Stimulated activated CD8-positive, alpha-beta memory T cell treated with anti-CD3 and anti-CD28 coated beads, Interleukin-7, amount 100 ng/mL, for 24 hours (primary cell): ENCODE results near the gene TTC3.
"Not testable (repeated sequence)": the region's sequence is repeated elsewhere in the genome, so short reads cannot be mapped to it uniquely, and the experiment has no call there.

Source experiments
- DNase-seq: peaks from one replicate; pipeline ENCODE4 v3.0.0-alpha.2; 2020; ENCODE audit warnings: low read depth

Gene TTC3

GRCh38 chr21:37093977-37094376 is 20.9 kb downstream of the TTC3 start:
- DNase-seq: no peak

GRCh38 chr21:37095821-37096220 is 22.8 kb downstream of the TTC3 start:
- no peak for DNase-seq

- no peak for DNase-seq
These were observed 25.7 kb downstream of the TTC3 start for GRCh38 chr21:37098751-37099150.

GRCh38 chr21:37100316-37100715 is 27.3 kb downstream of the TTC3 start:
- DNase-seq: no peak

GRCh38 chr21:37101384-37101783 is 28.3 kb downstream of the TTC3 start:
- DNase-seq: no peak

- DNase-seq: not testable (repeated sequence)
These were observed 29.7 kb downstream of the TTC3 start for GRCh38 chr21:37102746-37103145.

GRCh38 chr21:37106998-37107397 is 33.9 kb downstream of the TTC3 start:
- DNase-seq: no peak

GRCh38 chr21:37111029-37111428 is 38.0 kb downstream of the TTC3 start:
- not testable (repeated sequence) for DNase-seq

GRCh38 chr21:37114301-37114700 is 41.2 kb downstream of the TTC3 start:
- DNase-seq: not testable (repeated sequence)

GRCh38 chr21:37116459-37116858 is 43.4 kb downstream of the TTC3 start:
- not testable (repeated sequence) for DNase-seq

- no peak for DNase-seq
These were observed 44.1 kb downstream of the TTC3 start for GRCh38 chr21:37117204-37117603.

- no peak for DNase-seq
These were observed 45.3 kb downstream of the TTC3 start for GRCh38 chr21:37118187-37118826.

- no peak for DNase-seq
These were observed 46.6 kb downstream of the TTC3 start for GRCh38 chr21:37119421-37120218.

- no peak for DNase-seq
These were observed 55.0 kb downstream of the TTC3 start for GRCh38 chr21:37128076-37128475.

GRCh38 chr21:37130971-37131370 is 57.9 kb downstream of the TTC3 start:
- no peak for DNase-seq

- DNase-seq: no peak
These were observed 63.2 kb downstream of the TTC3 start for GRCh38 chr21:37136261-37136660.

- DNase-seq: no peak
These were observed 63.7 kb downstream of the TTC3 start for GRCh38 chr21:37136744-37137143.

GRCh38 chr21:37139154-37139553 is 66.1 kb downstream of the TTC3 start:
- no peak for DNase-seq

GRCh38 chr21:37139902-37140301 is 66.8 kb downstream of the TTC3 start:
- DNase-seq: no peak

- not testable (repeated sequence) for DNase-seq
These were observed 70.3 kb downstream of the TTC3 start for GRCh38 chr21:37143392-37143791.

- no peak for DNase-seq
These were observed 72.6 kb downstream of the TTC3 start for GRCh38 chr21:37145635-37146111.

- DNase-seq: no peak
These were observed 73.5 kb downstream of the TTC3 start for GRCh38 chr21:37146320-37147235.
